ENCODE results near the gene RNF38.

RNF38 gene

DNA sequence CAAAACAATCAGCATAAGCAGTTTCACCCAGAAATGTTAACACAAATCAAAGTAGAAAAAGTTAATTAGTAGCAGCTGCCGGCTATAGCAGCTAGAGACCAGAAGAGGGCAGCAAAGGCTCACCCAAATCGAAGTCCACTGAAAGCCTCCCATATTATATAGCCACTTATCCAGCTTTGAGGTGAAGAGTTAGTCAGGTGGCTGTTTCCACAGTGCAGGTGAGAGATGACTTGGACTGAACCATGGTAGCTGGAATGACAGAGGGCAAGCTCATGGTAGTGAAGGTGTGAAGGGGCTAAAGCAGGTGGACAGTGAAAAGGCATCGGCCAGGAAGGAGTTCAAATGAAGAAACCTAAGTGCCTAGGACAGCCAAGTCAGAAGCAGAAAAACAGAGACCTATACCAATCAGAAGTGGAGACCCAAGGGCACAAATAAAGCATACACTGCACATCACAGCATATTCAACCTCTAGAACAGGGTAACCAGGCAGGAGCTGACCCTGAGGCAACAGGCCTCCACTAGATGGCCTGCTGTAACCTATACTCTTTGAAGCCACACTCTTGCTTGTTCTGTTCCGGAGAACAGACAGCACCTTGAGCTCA is 7.2 kb upstream of the RNF38 start:
- DNase-seq (ENCODE audit: low read depth) = peak; percentile 30
- no peak overlapping the region for H3K4me3 ChIP-seq (ENCODE audit: low read depth, low read length)
- TF ChIP-seq, protein P1, sequence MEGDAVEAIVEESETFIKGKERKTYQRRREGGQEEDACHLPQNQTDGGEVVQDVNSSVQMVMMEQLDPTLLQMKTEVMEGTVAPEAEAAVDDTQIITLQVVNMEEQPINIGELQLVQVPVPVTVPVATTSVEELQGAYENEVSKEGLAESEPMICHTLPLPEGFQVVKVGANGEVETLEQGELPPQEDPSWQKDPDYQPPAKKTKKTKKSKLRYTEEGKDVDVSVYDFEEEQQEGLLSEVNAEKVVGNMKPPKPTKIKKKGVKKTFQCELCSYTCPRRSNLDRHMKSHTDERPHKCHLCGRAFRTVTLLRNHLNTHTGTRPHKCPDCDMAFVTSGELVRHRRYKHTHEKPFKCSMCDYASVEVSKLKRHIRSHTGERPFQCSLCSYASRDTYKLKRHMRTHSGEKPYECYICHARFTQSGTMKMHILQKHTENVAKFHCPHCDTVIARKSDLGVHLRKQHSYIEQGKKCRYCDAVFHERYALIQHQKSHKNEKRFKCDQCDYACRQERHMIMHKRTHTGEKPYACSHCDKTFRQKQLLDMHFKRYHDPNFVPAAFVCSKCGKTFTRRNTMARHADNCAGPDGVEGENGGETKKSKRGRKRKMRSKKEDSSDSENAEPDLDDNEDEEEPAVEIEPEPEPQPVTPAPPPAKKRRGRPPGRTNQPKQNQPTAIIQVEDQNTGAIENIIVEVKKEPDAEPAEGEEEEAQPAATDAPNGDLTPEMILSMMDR (IDR thresholded peaks at IDR 0.05; ENCODE audit: low read depth, low read length, missing control alignments) = peak; percentile 90

DNA sequence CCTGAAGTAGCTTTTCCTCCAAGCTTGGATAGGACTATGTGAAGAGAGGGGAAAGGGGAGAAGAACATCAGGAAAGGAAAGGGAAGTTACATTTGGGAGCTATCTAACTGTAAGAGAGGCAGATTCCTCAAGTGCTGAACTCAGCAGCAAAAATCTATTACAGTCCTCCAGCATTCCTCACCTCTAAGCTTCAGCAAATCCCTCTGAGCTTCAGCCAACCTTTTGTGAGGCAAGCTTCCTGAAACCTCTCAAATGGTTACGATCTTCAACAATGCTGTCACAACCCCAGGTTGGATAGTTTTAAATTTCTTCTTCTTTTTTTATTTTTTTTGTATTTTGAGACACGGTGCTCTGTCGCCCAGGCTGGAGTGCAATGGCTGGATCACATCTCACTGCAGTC is 2.5 kb upstream of the RNF38 start:
- DNase-seq (ENCODE audit: low read depth) = no peak
- no peak overlapping the region for H3K4me3 ChIP-seq (ENCODE audit: low read depth, low read length)
- TF ChIP-seq, protein P1 (IDR thresholded peaks at IDR 0.05; ENCODE audit: low read depth, low read length, missing control alignments) = no peak

DNA sequence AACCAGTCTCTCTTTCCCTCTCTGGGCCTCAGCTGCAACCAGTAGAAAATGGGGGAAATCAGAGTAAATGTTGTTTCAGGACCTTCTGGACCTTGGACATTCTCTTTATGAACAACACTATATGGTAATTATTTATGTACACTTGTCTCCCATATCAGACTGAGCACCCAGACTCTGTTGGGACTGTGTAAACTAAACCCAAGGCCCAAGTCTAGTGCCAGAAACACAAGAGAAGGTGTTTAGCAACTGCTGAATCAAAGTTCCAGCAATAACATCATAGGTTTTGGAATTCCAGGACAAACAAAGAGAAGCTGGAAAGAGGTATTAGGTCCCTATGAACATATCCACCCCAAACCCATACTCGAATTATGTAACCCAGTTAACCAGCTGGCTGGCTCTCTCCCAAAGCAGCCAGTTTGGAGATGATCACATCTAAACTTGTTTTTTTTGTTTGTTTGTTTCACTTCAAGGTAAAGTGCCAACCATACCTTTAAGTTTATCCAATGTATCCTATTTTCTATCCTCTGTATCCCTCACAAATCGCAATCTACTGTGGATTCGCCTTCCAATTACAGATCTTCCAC is 1.9 kb upstream of the RNF38 start:
- no peak overlapping the region for H3K4me3 ChIP-seq (ENCODE audit: low read depth, low read length)
- TF ChIP-seq, protein P1 (IDR thresholded peaks at IDR 0.05; ENCODE audit: low read depth, low read length, missing control alignments) = no peak
- no peak for DNase-seq (ENCODE audit: low read depth)

DNA sequence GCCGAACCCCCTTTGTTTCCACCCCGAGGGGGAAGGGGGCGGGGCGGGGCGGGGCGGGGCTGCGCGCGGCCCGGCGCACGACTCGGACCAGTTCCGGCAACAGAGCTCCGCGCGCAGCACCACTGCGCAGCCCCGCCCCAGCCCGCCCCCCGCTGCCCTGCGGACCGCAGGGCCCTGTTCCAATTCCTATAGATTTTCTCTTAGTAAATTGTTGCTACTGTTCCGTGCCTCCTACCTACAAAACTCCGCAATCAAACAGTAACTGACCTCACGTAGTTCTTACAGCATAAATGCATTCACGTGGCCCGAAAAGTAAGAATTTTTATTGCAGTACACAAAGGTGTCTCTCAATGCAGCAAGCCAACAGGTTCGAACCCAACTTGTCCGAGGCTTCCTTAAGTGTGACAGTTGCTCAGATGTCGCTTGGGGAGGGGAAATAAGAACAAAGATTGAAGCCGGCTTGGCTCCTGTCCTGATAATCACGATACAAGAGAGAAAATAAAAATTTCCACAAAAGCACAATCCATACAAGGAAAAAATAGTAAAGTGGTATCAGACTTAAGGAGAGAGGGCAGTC is 1.2 kb upstream of the RNF38 start:
- TF ChIP-seq, protein P1 (IDR thresholded peaks at IDR 0.05; ENCODE audit: low read depth, low read length, missing control alignments) = no peak
- DNase-seq (ENCODE audit: low read depth) = no peak
- H3K4me3 ChIP-seq (ENCODE audit: low read depth, low read length) = peak overlapping the region; percentile 90

DNA sequence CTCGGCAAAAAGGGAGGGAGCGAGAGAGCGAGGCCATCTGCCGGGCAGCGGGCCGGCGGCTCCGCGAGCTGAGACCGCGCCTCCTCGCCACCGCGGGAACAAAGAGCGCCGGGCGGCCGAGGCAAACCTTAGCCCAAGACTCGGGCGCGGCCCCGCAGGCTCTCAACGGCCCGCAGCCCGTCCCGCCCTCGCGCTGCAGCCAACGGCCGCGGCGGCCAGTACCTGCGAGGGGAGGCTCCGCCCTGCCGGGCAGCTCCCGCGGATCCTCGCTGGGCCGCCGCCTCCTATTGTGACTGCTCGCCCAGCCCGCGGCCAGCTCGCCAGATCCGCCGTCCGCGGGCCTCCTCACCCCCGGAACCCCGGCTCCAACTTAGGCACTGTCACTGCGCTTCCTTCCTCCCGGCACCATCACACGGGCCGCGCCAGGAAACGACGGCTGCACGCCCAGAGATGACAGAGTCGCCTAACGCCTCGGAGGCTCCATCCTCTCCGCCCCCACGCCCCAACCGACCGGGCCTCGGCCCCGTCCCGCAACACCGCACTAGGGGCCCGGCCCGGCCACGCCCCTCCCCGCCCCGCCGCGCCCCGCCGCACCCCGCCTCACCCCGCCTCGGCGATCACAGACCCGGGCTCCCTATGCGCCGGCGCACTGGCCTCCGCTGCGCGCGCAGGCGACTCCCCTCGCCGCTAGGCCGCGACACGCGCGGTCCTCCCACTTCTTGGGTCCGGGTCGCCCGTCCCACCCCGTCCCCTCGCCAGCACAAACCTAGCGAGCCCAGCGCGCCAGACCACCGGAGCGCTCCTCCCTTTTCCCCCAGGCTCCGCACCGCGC is 479 bp upstream of the RNF38 start:
- DNase-seq (ENCODE audit: low read depth) = peak; percentile 36
- TF ChIP-seq, protein P1 (IDR thresholded peaks at IDR 0.05; ENCODE audit: low read depth, low read length, missing control alignments) = no peak
- H3K4me3 ChIP-seq (ENCODE audit: low read depth, low read length) = peak overlapping the region; percentile 90

DNA sequence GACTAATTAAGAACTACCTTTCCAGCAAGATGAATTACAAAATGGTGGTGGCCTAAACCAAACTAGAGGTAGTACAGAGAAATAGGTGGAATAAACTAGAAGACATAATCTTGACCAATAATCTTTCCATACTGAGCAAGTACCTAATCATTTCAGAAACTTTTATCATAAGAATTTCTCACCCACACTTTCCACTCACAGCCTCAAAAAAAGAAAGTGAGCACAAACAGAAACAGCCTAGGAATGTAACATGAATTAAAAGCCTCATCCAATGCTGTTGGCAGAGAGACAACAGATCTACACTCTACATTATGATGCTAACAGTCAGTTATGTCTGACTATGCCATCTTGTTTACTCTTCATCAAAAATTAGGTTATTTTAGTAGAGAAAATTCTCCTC is 1.3 kb downstream of the RNF38 start:
- TF ChIP-seq, protein P1 (IDR thresholded peaks at IDR 0.05; ENCODE audit: low read depth, low read length, missing control alignments) = no peak

More for the DNA sequence above, 1.3 kb downstream of the RNF38 start:
- no peak overlapping the region for H3K4me3 ChIP-seq (ENCODE audit: low read depth, low read length)
- DNase-seq (ENCODE audit: low read depth) = no peak

Measured in GM12864 (cell line).